ENCODE measurements around the gene IL1B. TPM values are rescaled to one million over a fixed set of nuclear protein-coding genes. Genes with fewer than 3 reads are reported as not detected.

The IL1B gene
- total RNA-seq, 2 donors from 2014 or later = not detected

- H3K36me3 ChIP-seq = no peaks in the 10 kb centered on the region
- DNase-seq (ENCODE audit: low spot score) = no peak
- no peaks in the 10 kb centered on the region for H3K27me3 ChIP-seq (replicated peaks; ENCODE audit: insufficient read depth)
- H3K4me3 ChIP-seq = no peak overlapping the region
- no peaks in the 10 kb centered on the region for H3K9me3 ChIP-seq
- TF ChIP-seq POLR2AphosphoS5 (IDR thresholded peaks at IDR 0.05) (no peak), POLR2A (IDR thresholded peaks at IDR 0.05) (no peak), CTCF (IDR thresholded peaks at IDR 0.05) (no peak)
- intact Hi-C loops (cut with DNase I) = no loop called here
- no peak overlapping the region for H3K27ac ChIP-seq
- H3K4me1 ChIP-seq (replicated peaks) = no peaks in the 10 kb centered on the region
- 89% methylated on average over 4 of the region's 4 CpGs for whole genome bisulfite sequencing
These were observed 35.5 kb downstream of the IL1B start for GRCh38 chr2:112800881-112801583.

GRCh38 chr2:112798979-112799975 is 37.3 kb downstream of the IL1B start:
- H3K27ac ChIP-seq = no peak overlapping the region
- no peaks in the 10 kb centered on the region for H3K36me3 ChIP-seq
- no peak overlapping the region for H3K4me3 ChIP-seq
- TF ChIP-seq CTCF (IDR thresholded peaks at IDR 0.05) (no peak), POLR2AphosphoS5 (IDR thresholded peaks at IDR 0.05) (no peak), POLR2A (IDR thresholded peaks at IDR 0.05) (no peak)
- no peak for DNase-seq (ENCODE audit: low spot score)
- no peaks in the 10 kb centered on the region for H3K9me3 ChIP-seq
- no peaks in the 10 kb centered on the region for H3K27me3 ChIP-seq (replicated peaks; ENCODE audit: insufficient read depth)
- intact Hi-C loops (cut with DNase I) = no loop called here
- WGBS = 78% methylated on average over 8 of the region's 8 CpGs
- H3K4me1 ChIP-seq (replicated peaks) = no peaks in the 10 kb centered on the region

GRCh38 chr2:112796486-112796885 is 40.1 kb downstream of the IL1B start:
- DNase-seq (ENCODE audit: low spot score) = no peak
- intact Hi-C loops (cut with DNase I) = no loop called here
- Histone ChIP-seq H3K27me3 (replicated peaks; ENCODE audit: insufficient read depth) (no peaks in the 10 kb centered on the region), H3K9me3 (no peaks in the 10 kb centered on the region), H3K36me3 (no peaks in the 10 kb centered on the region), H3K4me1 (replicated peaks) (no peaks in the 10 kb centered on the region), H3K27ac (no peak overlapping the region), H3K4me3 (no peak overlapping the region)
- WGBS = 0% methylated on average over 1 of the region's 1 CpG
- TF ChIP-seq CTCF (IDR thresholded peaks at IDR 0.05) = no peak
- TF ChIP-seq POLR2AphosphoS5 (IDR thresholded peaks at IDR 0.05) = no peak
- no peak for TF ChIP-seq POLR2A (IDR thresholded peaks at IDR 0.05)

GRCh38 chr2:112795774-112796173 is 40.8 kb downstream of the IL1B start:
- intact Hi-C loops (cut with DNase I) = no loop called here
- 35% methylated on average over 1 of the region's 1 CpG for WGBS
- TF ChIP-seq POLR2A (IDR thresholded peaks at IDR 0.05) = no peak
- TF ChIP-seq CTCF (IDR thresholded peaks at IDR 0.05) = no peak
- no peak for TF ChIP-seq POLR2AphosphoS5 (IDR thresholded peaks at IDR 0.05)

More at GRCh38 chr2:112795774-112796173, 40.8 kb downstream of the IL1B start:
- Histone ChIP-seq H3K4me3 (no peak overlapping the region), H3K27ac (no peak overlapping the region), H3K9me3 (no peaks in the 10 kb centered on the region), H3K36me3 (no peaks in the 10 kb centered on the region), H3K4me1 (replicated peaks) (no peaks in the 10 kb centered on the region), H3K27me3 (replicated peaks; ENCODE audit: insufficient read depth) (no peaks in the 10 kb centered on the region)
- peak; percentile 15 for DNase-seq (ENCODE audit: low spot score)
